Measurements from ENCODE around the gene CABP1. TPM values are rescaled to one million over a fixed set of nuclear protein-coding genes. Genes with fewer than 3 reads are reported as not detected.

Gene CABP1
- total and polyA plus RNA-seq, 2 experiments from 2014 or later = not detected

DNA sequence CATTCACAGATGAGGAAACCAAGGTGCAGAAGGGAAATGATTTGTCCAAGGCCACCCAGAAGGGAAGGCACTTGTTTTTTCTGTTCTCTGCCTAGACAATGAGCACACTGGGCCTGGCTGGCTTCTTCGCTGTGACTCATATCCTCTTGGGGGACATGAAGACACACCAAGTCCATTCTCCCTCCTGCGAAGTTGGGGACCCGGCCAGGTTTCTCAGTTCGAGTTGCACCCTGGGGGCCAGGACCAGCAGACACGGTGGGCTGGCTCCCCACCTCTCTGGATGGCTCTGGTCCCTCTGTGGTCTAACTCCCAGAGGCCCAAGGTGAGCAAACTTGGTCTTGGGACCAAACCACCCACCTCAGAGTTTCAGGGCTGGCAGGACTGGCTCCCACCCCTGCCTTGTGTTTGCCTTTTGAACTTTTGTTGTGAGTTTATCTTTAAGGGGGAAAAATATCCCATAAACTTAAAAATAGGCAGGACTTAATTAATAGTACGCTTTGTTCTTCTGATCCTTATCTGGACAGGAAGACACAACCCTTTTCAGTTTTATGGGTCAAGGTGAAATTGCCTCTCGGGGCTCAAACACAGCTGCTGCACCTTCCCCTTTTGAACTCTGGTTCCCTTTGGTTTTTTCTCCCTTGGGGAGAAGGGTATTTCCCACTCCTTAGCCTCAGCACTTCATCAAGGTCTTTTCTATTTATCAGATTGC, 37.5 kb downstream of the CABP1 start:
- H3K9me3 ChIP-seq (ENCODE audit: low read depth) = no peaks in the 10 kb centered on the region
- no peak overlapping the region for H3K27ac ChIP-seq
- peak in 1 of 2 donors; percentile 27 for DNase-seq (ENCODE audit: low read depth in 1 of 2, low spot score in 1 of 2)
- H3K4me1 ChIP-seq (ENCODE audit: low read depth) = no peaks in the 10 kb centered on the region
- H3K36me3 ChIP-seq = no peaks in the 10 kb centered on the region
- no peak overlapping the region for H3K4me3 ChIP-seq
- H3K27me3 ChIP-seq = no peaks in the 10 kb centered on the region
- TF ChIP-seq CTCF (IDR thresholded peaks at IDR 0.05; ENCODE audit: low read depth, low read length) = no peak

DNA sequence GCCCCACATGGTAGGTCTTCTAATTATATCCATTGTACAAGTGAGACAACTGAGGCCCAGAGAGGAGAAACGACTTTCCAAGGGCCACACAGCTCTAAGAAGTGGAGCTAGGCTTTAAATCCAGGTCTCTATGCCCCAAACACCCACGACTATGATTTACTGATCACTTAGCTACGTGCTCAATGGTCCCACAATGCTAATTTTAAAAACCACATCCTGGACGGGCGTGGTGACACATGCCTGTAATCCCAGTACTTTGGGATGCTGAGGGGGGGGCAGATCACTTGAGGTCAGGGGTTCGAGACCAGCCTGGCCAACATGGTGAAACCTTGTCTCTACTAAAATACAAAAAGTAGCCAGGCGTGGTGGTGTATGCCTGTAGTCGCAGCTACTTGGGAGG, 38.1 kb downstream of the CABP1 start:
- Histone ChIP-seq H3K27ac (no peak overlapping the region), H3K4me1 (ENCODE audit: low read depth) (no peaks in the 10 kb centered on the region), H3K4me3 (no peak overlapping the region), H3K27me3 (no peaks in the 10 kb centered on the region), H3K9me3 (ENCODE audit: low read depth) (no peaks in the 10 kb centered on the region), H3K36me3 (no peaks in the 10 kb centered on the region)
- no peak for DNase-seq (ENCODE audit: low read depth in 1 of 2, low spot score in 1 of 2)
- no peak for TF ChIP-seq CTCF (IDR thresholded peaks at IDR 0.05; ENCODE audit: low read depth, low read length)

DNA sequence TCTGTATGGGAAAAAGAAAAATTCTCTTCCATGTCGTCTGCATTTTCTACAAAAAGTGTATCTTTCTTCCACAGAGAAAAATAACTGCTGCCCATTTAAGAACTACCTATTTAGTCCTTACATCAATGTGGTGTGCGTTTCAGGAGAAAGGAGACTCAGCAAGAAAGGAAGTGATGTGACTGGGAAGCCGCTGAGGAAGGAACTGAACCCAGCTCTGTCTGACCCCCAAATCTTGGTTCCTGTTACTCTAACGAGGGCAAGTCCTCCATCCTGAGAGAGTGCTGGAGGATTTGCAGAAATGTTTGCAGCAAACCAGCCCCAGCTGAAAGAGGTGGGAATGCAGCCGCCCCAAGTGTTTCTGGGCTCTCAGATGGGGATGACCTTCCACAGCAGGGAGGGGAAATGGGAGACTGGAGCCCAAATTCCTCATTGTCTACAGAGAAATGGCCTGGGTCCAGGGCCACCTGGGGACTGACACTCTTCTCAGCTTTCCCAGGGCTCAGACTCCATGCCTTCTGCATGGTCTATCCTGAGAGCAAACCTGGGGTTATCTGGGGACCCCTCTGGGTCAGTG, 39.8 kb downstream of the CABP1 start:
- no peak for DNase-seq (ENCODE audit: low read depth in 1 of 2, low spot score in 1 of 2)
- no peak overlapping the region for H3K27ac ChIP-seq
- H3K4me1 ChIP-seq (ENCODE audit: low read depth) = no peaks in the 10 kb centered on the region
- no peak overlapping the region for H3K4me3 ChIP-seq
- no peaks in the 10 kb centered on the region for H3K36me3 ChIP-seq
- no peaks in the 10 kb centered on the region for H3K9me3 ChIP-seq (ENCODE audit: low read depth)
- H3K27me3 ChIP-seq = no peaks in the 10 kb centered on the region
- no peak for TF ChIP-seq CTCF (IDR thresholded peaks at IDR 0.05; ENCODE audit: low read depth, low read length)

DNA sequence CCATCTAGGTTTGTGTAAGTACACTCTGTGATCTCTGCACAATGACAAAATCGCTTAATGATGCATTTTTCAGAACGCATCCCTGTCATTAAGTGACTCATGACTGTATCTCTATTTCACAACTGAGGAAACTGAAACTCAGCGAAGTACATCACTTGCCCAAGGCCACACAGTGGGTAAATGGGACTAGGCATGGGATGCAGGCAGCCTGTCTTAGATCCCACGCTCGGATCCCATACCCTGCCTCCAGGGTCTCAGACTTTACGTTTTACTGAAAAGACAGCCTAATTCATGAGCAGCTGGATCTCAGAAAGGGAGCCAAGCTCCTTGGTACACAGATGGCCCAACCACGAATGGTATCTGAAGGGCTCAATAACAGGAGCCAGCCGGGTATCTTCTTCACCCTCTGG, 44.1 kb downstream of the CABP1 start:
- Histone ChIP-seq H3K27me3 (no peaks in the 10 kb centered on the region), H3K4me3 (no peak overlapping the region), H3K27ac (no peak overlapping the region), H3K4me1 (ENCODE audit: low read depth) (peaks cover 16% of the 10 kb centered on the region), H3K9me3 (ENCODE audit: low read depth) (no peaks in the 10 kb centered on the region), H3K36me3 (no peaks in the 10 kb centered on the region)
- TF ChIP-seq CTCF (IDR thresholded peaks at IDR 0.05; ENCODE audit: low read depth, low read length) = no peak
- DNase-seq (ENCODE audit: low read depth in 1 of 2, low spot score in 1 of 2) = peak in 1 of 2 donors; percentile 27

- H3K36me3 ChIP-seq = no peaks in the 10 kb centered on the region
- H3K4me1 ChIP-seq (ENCODE audit: low read depth) = peaks cover 24% of the 10 kb centered on the region
- no peaks in the 10 kb centered on the region for H3K27me3 ChIP-seq
- DNase-seq (ENCODE audit: low read depth in 1 of 2, low spot score in 1 of 2) = no peak
- no peak overlapping the region for H3K4me3 ChIP-seq
- no peak overlapping the region for H3K27ac ChIP-seq
- no peaks in the 10 kb centered on the region for H3K9me3 ChIP-seq (ENCODE audit: low read depth)
- TF ChIP-seq CTCF (IDR thresholded peaks at IDR 0.05; ENCODE audit: low read depth, low read length) = no peak
These were observed 45.1 kb downstream of the CABP1 start for GRCh38 chr12:120685522-120685921.
